ENCODE results near the gene TRIP13. TPM values are rescaled to one million over a fixed set of nuclear protein-coding genes. Genes with fewer than 3 reads are reported as not detected.

The TRIP13 gene
- total and polyA plus RNA-seq, 9 of the 15 experiments (the other 6 are each of a cell fraction or from before 2014, with no cell fraction given) = 24.1 to 116 (median 53.2) TPM

- BruUV-seq (replicated peaks) = no TSS peak
- Histone ChIP-seq H3K4me1 (replicated peaks in 1 of 2; ENCODE audit: control insufficient read depth in 2 of 2, insufficient read depth in 2 of 2, low read length in 2 of 2) (peaks cover 0 to 41% of the 10 kb centered on the region in 2 experiments; a peak in 2 of 5 replicates), H4K20me1 (replicated peaks; ENCODE audit: control insufficient read depth, insufficient read depth, low read length) (peaks cover 19% of the 10 kb centered on the region), H3K9me3 (replicated peaks; ENCODE audit: control insufficient read depth, insufficient read depth, low read depth, low read length) (no peaks in the 10 kb centered on the region), H3K4me2 (ENCODE audit: insufficient read depth, low read length) (no peak overlapping the region), H3K9ac (ENCODE audit: insufficient read depth in 1 of 2, low read depth in 2 of 2, low read length in 2 of 2) (peak overlapping the region in 1 of 2 experiments; percentile 10; a peak in 1 of 4 replicates), H3K27ac (ENCODE audit: extremely low read depth, low read depth, low read length) (no peak overlapping the region), H3K9me1 (ENCODE audit: control insufficient read depth, insufficient read depth, low read length) (no peaks in the 10 kb centered on the region), H3K36me3 (ENCODE audit: control insufficient read depth, insufficient read depth, low read length) (peaks cover 16% of the 10 kb centered on the region; the same call in 1 of the 3 replicates), H3K79me2 (ENCODE audit: control insufficient read depth, insufficient read depth, low read length) (no peaks in the 10 kb centered on the region), H3K27me3 (ENCODE audit: control insufficient read depth in 2 of 2, insufficient read depth in 2 of 2, low read length in 2 of 2) (no peaks in the 10 kb centered on the region), H2AFZ (ENCODE audit: low read depth, low read length) (no peak overlapping the region), H3K4me3 (no peak overlapping the region)
- ChIA-PET CTCF (ENCODE audit: low intra/inter-chr PET ratio) (no interaction called here), POLR2A (no interaction called here)
- 75% methylated on average over 11 of the region's 11 CpGs for WGBS (ENCODE audit: insufficient coverage, low coverage, missing lambda C conversion rate)
- in situ Hi-C loops (cut with MboI) (no loop called here), intact Hi-C loops (cut with micrococcal nuclease) (loop anchor here (10.0 kb wide), 1 partner anchor 184 kb away; no protein-coding TSS in a partner anchor)
- TF ChIP-seq ZBTB33 (CRISPR knock-in tag; IDR thresholded peaks at IDR 0.05) (peak; percentile 47; the same call in 1 of the 2 replicates), ZFPM2 (CRISPR knock-in tag; IDR thresholded peaks at IDR 0.05) (no peak)
- FAIRE-seq = peak; percentile 58
- no peak for DNase-seq (ENCODE audit: extremely low read depth in 1 of 4, low spot score in 3 of 4)
- ATAC-seq = no peak
Observed at GRCh38 chr5:858726-859125, 34.0 kb upstream of the TRIP13 start.

GRCh38 chr5:859391-859790 is 33.3 kb upstream of the TRIP13 start:
- no peak overlapping the region for H2AFZ ChIP-seq (ENCODE audit: low read depth, low read length)
- H3K9me1 ChIP-seq (ENCODE audit: control insufficient read depth, insufficient read depth, low read length) = no peaks in the 10 kb centered on the region
- ChIA-PET POLR2A (interaction anchor here (0.6 kb wide), 2 partner anchors 27 to 253 kb away, joined by 3 read pairs; no protein-coding TSS in a partner anchor), CTCF (ENCODE audit: low intra/inter-chr PET ratio) (no interaction called here)
- in situ Hi-C loops (cut with MboI) (no loop called here), intact Hi-C loops (cut with micrococcal nuclease) (loop anchor here (10.0 kb wide), 1 partner anchor 185 kb away; no protein-coding TSS in a partner anchor)
- H3K27me3 ChIP-seq (ENCODE audit: control insufficient read depth in 2 of 2, insufficient read depth in 2 of 2, low read length in 2 of 2) = no peaks in the 10 kb centered on the region
- H3K9me3 ChIP-seq (replicated peaks; ENCODE audit: control insufficient read depth, insufficient read depth, low read depth, low read length) = no peaks in the 10 kb centered on the region
- DNase-seq (ENCODE audit: extremely low read depth in 1 of 4, low spot score in 3 of 4) = no peak
- peak; percentile 27 for ATAC-seq
- H3K79me2 ChIP-seq (ENCODE audit: control insufficient read depth, insufficient read depth, low read length) = no peaks in the 10 kb centered on the region
- 61% methylated on average over 16 of the region's 16 CpGs for WGBS (ENCODE audit: insufficient coverage, low coverage, missing lambda C conversion rate)
- peak; percentile 61 for FAIRE-seq
- BruUV-seq (replicated peaks) = no TSS peak
- H3K9ac ChIP-seq (ENCODE audit: insufficient read depth in 1 of 2, low read depth in 2 of 2, low read length in 2 of 2) = peak overlapping the region in 1 of 2 experiments; percentile 37; a peak in 1 of 4 replicates
- H3K36me3 ChIP-seq (ENCODE audit: control insufficient read depth, insufficient read depth, low read length) = peaks cover 22% of the 10 kb centered on the region; the same call in 2 of the 3 replicates
- H3K4me2 ChIP-seq (ENCODE audit: insufficient read depth, low read length) = no peak overlapping the region
- H3K4me3 ChIP-seq = no peak overlapping the region
- H4K20me1 ChIP-seq (replicated peaks; ENCODE audit: control insufficient read depth, insufficient read depth, low read length) = peaks cover 19% of the 10 kb centered on the region
- no peak overlapping the region for H3K27ac ChIP-seq (ENCODE audit: extremely low read depth, low read depth, low read length)
- peaks cover 0 to 41% of the 10 kb centered on the region in 2 experiments; a peak in 2 of 5 replicates for H3K4me1 ChIP-seq (replicated peaks in 1 of 2; ENCODE audit: control insufficient read depth in 2 of 2, insufficient read depth in 2 of 2, low read length in 2 of 2)
- TF ChIP-seq BHLHE40 (IDR thresholded peaks at IDR 0.05; ENCODE audit: low read length) (peak; percentile 18; the same call in 1 of the 2 replicates), HDAC8 (tag; IDR thresholded peaks at IDR 0.05) (no peak), SMARCC2 (IDR thresholded peaks at IDR 0.05; ENCODE audit: low read depth) (no peak), NRF1 (conservative IDR thresholded peaks at IDR 0.05 in 1 of 2, IDR thresholded peaks at IDR 0.05 in 1 of 2) (peak; percentile 45 to 55; a peak in 3 of 4 replicates), ZNF197 (CRISPR knock-in tag; IDR thresholded peaks at IDR 0.05; ENCODE audit: low read depth) (no peak), ZHX1 (conservative IDR thresholded peaks at IDR 0.05; ENCODE audit: low read length) (no peak), ILF3 (IDR thresholded peaks at IDR 0.05; ENCODE audit: borderline replicate concordance) (no peak), TAF7 (tag; IDR thresholded peaks at IDR 0.05) (no peak), SIN3B (IDR thresholded peaks at IDR 0.05; ENCODE audit: low read depth) (no peak)

All from K562 (cell line).